ENCODE measurements around the gene IP6K1.

DNA sequence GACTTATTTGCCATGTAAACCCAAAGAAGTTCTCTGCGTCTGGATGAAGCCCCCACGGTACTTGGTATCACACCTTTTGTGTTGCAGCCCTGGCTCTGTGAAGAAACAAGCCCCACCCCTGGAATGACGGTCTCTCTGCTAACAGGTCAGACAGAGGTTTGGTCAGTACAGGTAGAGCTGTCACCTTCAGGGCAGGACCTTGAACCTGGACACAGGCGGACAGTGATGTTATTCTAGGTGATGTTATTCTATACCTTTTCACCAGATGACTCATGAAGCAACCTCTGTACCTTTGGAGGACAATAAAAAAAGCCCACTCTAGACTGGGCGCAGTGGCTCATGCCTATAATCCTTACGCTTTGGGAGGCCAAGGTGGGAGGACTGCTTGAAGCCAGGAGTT lies 51.6 kb downstream of the IP6K1 start:
- TF ChIP-seq, protein P1, sequence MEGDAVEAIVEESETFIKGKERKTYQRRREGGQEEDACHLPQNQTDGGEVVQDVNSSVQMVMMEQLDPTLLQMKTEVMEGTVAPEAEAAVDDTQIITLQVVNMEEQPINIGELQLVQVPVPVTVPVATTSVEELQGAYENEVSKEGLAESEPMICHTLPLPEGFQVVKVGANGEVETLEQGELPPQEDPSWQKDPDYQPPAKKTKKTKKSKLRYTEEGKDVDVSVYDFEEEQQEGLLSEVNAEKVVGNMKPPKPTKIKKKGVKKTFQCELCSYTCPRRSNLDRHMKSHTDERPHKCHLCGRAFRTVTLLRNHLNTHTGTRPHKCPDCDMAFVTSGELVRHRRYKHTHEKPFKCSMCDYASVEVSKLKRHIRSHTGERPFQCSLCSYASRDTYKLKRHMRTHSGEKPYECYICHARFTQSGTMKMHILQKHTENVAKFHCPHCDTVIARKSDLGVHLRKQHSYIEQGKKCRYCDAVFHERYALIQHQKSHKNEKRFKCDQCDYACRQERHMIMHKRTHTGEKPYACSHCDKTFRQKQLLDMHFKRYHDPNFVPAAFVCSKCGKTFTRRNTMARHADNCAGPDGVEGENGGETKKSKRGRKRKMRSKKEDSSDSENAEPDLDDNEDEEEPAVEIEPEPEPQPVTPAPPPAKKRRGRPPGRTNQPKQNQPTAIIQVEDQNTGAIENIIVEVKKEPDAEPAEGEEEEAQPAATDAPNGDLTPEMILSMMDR (conservative IDR thresholded peaks at IDR 0.05 in 1 of 2, IDR thresholded peaks at IDR 0.05 in 1 of 2; ENCODE audit: extremely low read depth in 1 of 2, insufficient read depth in 1 of 2, low read depth in 1 of 2, low read length in 2 of 2) = no peak
- no peak for TF ChIP-seq EZH2 (IDR thresholded peaks at IDR 0.05; ENCODE audit: borderline replicate concordance, low read length)

Data from mammary epithelial cell (primary cell).